ENCODE measurements around the gene RFPL2.

GRCh38 chr22:32144496-32145274 is 60.2 kb downstream of the RFPL2 start:
- no peak for TF ChIP-seq CTCF (IDR thresholded peaks at IDR 0.05)
- no peak for TF ChIP-seq POLR2A (IDR thresholded peaks at IDR 0.05)

Data from adrenal gland (tissue), 5 donors.